PFSK-1 (cell line): ENCODE measurements around the gene MYO1D.

Source experiments
- FOXP2 ChIP-seq: optimal IDR thresholded peaks from 2 replicates; pipeline ENCODE3; 2011; ENCODE audit warnings: borderline replicate concordance, control low read depth, inconsistent platforms; ENCODE audit not compliant: insufficient read depth; ENCODE audit errors: extremely low read length, extremely low read depth
- POLR2AphosphoS5 ChIP-seq: IDR thresholded peaks from 2 replicates; pipeline ENCODE4 v1.6.1; 2012; ENCODE audit warnings: low read depth, mild to moderate bottlenecking, control low read depth, low read length, moderate library complexity
- REST ChIP-seq, 2 experiments: IDR thresholded peaks; 2 replicates each; pipeline versions ENCODE4 v1.6.1 to v1.8.0; 2011 to 2012; ENCODE audit warnings: low read depth in 2 of 2, low read length in 2 of 2, control low read depth in 1 of 2, inconsistent platforms in 1 of 2, mild to moderate bottlenecking in 1 of 2, moderate library complexity in 1 of 2; ENCODE audit not compliant: insufficient read depth in 1 of 2
- SIN3A ChIP-seq: IDR thresholded peaks from 2 replicates; pipeline ENCODE4 v1.6.1; 2012; ENCODE audit warnings: mild to moderate bottlenecking, low read length, moderate library complexity, borderline replicate concordance; ENCODE audit not compliant: insufficient read depth

- TF ChIP-seq SIN3A (no peak), FOXP2 (no peak), POLR2AphosphoS5 (no peak), REST (IDR thresholded peaks at IDR 0.05; ENCODE audit: insufficient read depth in 1 of 2, low read depth in 2 of 2, low read length in 2 of 2) (no peak)
Observed at GRCh38 chr17:32492648-32493289, 384.2 kb downstream of the MYO1D start.
